Measurements from ENCODE around the gene PIEZO2.

DNA sequence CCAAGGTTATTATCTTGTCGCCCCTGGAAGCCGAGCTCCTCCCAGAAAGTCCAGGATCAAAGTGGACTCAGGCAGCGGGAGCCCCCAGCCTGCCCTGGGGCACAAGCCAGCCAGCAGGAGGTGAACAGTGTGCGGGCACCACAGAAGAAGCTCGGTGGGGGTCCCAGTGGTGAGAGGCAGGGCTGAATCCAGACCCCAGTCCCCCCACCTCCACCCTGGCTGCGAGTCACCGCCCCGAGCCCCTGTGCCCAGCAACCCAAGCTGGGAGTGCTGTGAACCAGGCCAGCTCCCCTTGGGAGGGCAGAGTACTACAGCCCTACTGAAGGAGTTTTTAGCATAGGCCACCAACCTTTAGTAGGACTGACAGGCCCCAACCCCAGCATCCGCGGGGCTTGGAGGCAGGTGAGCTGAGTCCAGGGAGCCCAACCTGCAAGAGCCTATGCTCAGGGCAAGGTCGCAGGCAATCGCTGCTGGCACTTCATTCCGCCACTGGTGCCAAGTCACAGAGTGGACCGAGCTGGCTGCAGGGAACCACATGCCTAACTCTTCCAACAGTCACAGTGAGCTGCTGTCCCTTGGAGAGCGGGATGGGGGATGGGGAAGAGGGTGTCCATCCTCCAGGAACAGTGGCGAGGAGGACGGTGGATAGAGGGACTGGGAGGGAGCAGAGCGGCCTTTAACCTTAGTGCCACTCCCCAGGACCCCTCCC lies 3.0 kb downstream of the PIEZO2 start:
- TF ChIP-seq, protein P1, sequence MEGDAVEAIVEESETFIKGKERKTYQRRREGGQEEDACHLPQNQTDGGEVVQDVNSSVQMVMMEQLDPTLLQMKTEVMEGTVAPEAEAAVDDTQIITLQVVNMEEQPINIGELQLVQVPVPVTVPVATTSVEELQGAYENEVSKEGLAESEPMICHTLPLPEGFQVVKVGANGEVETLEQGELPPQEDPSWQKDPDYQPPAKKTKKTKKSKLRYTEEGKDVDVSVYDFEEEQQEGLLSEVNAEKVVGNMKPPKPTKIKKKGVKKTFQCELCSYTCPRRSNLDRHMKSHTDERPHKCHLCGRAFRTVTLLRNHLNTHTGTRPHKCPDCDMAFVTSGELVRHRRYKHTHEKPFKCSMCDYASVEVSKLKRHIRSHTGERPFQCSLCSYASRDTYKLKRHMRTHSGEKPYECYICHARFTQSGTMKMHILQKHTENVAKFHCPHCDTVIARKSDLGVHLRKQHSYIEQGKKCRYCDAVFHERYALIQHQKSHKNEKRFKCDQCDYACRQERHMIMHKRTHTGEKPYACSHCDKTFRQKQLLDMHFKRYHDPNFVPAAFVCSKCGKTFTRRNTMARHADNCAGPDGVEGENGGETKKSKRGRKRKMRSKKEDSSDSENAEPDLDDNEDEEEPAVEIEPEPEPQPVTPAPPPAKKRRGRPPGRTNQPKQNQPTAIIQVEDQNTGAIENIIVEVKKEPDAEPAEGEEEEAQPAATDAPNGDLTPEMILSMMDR (IDR thresholded peaks at IDR 0.05; ENCODE audit: insufficient read depth, low read depth, low read length), result no peak
- no peak for TF ChIP-seq EZH2 (IDR thresholded peaks at IDR 0.05; ENCODE audit: insufficient read depth, low read length)
